Superior temporal gyrus (tissue), 1 donor: ENCODE measurements around the gene TRIM59.
"Not testable (repeated sequence)": the region's sequence is repeated elsewhere in the genome, so short reads cannot be mapped to it uniquely, and the experiment has no call there.

Experiments
- DNase-seq: peaks from one replicate; pipeline ENCODE4 v3.0.0-alpha.2; 2016; ENCODE audit errors: extremely low spot score

Gene TRIM59

GRCh38 chr3:160455846-160456245 is 6.3 kb upstream of the TRIM59 start:
- DNase-seq: no peak

DNA sequence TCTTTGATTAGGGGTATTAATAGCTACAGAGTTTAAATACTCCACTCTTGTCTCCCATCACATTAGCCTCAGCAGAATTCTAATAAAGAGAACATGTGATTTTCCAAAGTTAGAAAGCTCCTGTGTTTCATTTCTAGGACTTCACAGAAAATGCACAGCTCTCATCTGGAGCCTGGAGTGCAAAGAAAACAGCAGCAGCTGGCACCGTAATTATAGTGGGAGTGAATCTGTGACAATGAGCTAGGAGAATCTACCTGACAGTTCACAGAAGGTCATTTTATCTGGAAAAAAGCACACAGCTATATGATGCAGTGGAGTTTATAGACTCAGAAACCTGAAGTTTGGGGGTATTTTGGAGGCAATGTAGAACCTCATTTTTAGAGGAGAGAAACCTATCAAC is 5.4 kb upstream of the TRIM59 start:
- DNase-seq: no peak

GRCh38 chr3:160452251-160452650 is 2.7 kb upstream of the TRIM59 start:
- not testable (repeated sequence) for DNase-seq

DNA sequence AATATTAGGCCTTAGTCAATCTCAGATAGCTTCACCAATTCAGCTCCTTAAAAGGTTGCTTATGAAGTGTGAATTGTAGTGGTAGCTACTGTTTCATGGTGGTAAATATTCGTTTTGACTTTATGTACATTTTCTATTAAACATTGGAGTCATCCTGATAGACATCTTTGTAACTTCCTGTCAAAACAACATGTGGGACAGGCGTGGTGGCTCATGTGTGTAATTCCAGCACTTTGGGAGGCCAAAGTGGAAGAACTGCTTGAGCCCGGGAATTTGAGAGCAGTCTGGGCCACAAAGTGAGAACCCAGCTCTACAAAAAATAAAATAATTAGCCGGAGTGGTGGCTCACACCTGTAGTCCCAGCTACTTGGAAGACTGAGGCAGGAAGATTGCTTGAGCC is 2.0 kb upstream of the TRIM59 start:
- no peak for DNase-seq

DNA sequence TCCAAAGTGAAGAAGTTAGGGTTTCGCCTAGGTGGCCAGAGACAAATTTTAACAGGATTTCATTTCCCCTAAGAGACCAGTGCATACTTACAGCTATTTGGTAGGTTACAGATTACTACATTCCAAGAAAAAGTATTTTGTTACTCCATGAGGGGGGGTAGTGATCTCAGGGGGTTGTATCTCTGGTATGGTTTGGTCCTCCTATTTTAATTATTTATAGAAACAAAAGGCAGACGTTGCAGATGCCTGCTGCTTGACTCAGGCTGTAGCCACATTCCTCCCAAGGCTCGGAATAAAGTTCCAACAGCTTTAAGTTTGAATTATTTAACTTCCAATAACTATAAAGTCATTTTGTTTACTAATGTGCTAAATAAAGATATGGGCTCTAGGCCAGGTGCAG is 1.3 kb upstream of the TRIM59 start:
- DNase-seq: no peak

GRCh38 chr3:160448845-160449635 is 546 bp downstream of the TRIM59 start:
- DNase-seq: no peak

GRCh38 chr3:160447544-160447943 is 2.0 kb downstream of the TRIM59 start:
- no peak for DNase-seq

DNA sequence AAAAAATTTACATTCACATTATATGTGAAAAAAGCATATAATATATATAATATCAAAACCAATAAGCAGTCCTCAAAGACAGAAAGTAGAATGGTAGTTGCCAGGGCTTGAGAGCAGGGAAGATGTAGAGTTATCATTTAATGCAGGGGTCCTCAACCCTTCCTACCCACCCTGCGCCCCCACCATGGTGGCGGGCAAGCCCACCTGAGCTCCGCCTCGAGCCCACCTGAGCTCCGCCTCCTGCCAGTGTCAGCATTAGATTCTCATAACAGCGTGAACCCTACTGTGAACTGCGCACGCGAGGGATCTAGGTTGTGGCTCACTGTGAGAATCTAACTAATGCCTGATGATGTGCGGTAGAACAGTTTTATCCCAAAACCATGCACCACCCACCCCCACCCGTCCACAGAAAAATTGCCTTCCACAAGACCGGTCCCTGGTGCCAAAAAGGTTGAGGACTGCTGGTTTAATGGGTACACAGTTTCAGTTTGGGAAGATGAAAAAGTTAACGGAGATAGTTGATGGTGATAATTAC is 3.0 kb downstream of the TRIM59 start:
- DNase-seq: no peak

- no peak for DNase-seq
These were observed 3.7 kb downstream of the TRIM59 start for GRCh38 chr3:160445854-160446253.

DNA sequence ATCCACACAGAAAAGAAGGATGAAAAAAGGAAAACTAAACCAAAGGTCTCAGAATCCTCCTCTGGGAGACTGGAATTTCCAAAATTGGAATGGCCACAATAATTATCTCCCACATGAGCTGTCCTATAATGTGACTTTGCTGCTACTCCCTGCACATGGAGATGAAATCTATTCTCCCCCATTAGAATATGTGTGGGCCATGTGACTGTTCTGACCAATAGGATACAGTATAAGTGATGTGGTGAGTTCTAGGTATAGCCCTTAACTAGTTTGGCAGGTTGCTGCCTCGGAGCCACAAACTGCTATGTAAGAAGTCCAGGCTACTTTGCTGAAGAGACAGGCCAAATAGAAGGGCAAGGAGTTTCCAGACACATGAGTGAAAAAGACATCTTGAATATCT is 5.2 kb downstream of the TRIM59 start:
- DNase-seq: no peak

GRCh38 chr3:160440687-160441086 is 8.9 kb downstream of the TRIM59 start:
- DNase-seq: no peak

DNA sequence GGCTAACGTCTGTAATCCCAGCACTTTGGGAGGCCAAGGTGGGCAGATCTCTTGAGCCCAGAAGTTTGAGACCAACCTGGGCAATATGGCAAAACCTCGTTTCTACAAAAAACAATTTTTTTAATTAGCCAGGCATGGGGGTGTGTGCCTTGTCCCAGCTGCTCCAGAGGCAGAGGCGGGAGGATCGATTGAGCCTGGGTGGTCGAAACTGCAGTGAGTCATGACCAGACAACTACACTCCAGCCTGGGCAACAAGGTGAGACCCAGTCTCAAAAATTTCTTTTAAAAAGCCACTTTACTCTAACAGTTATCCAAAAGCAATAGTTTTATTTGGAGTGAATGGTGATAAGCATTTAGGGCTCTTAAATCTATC is 12.5 kb downstream of the TRIM59 start:
- DNase-seq: no peak

GRCh38 chr3:160435747-160436146 is 13.8 kb downstream of the TRIM59 start:
- DNase-seq: no peak

DNA sequence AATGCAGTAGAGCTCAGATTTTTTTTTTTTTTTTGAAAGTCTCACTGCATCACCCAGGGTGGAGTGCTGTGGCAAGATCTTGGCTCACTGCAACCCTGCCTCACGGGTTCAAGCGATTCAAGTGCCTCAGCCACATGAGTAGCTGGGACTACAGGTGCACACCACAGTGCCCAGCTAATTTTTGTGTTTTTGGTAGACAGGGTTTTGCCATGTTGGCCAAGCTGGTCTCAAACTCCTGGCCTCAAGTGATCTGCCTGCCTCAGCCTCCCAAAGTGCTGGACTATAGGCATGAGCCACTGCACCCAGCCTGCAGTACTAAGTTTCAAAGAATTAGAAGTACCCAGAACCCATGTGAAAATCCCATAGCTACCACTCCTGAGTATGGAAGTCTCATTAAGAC is 14.5 kb downstream of the TRIM59 start:
- DNase-seq: no peak

DNA sequence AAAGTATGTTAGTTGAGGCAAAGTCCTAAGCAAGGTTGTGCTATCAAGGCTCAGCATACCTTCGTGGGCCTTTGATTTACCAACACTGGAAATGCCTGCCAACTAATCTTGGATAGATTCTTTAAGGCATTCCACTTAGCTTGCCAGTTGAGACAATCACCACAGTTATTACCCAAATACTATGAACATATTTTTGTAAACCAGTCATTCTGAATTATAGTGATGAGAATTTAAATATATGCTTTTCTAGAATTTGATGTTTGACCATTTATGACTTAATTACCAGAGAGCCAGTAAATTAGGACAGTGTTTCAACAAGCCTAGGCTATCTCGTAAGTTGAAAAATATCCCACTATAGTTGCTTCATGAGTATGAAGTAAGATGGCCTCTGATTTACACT is 15.5 kb downstream of the TRIM59 start:
- DNase-seq: no peak

DNA sequence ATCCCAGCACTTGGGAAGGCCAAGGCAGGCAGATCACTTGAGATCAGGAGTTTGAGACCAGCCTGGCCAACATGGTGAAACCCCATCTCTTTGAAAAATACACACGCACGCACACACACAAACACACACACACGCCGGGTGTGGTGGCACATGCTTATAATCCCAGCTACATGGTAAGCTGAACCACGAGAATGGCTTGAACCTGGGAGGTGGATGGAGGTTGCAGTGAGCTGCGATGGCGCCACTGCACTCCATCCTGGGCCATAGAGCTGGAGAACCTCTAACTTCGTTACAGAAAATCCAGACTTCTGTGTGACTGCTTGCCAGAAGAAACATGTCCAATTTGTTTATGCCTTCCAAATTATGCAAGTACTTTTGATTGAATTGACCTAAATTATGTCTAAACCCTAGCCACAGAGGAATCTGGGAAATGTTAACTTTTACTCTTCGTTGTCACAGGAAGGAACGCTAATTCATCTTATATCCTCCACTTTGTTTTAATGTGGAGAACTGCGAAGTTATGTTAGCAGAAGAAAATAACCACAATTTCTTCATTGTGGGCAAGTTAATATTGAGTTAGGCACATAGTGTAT is 21.7 kb downstream of the TRIM59 start:
- DNase-seq: no peak

DNA sequence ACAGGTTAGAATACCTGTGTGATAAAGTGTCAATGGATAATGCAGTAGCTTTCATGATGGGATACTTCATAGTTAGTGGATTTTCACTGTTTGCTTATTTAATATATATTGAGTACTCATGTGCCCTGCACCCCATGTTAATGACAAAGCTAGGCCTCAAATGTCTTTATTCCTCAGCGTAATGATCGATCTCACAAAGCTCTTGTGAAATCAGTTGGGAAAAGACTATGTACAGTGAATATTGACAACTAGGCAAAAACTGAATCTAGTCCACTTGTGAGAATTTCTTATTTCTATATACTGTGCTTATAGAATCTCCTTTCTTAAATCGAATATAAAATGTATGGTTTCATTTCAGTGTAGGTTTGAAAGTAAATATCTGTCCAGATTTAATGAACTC is 32.3 kb downstream of the TRIM59 start:
- no peak for DNase-seq

GRCh38 chr3:160413613-160414248 is 35.9 kb downstream of the TRIM59 start:
- DNase-seq: peak; percentile 90

- DNase-seq: no peak
These were observed 37.1 kb downstream of the TRIM59 start for GRCh38 chr3:160412477-160412876.

DNA sequence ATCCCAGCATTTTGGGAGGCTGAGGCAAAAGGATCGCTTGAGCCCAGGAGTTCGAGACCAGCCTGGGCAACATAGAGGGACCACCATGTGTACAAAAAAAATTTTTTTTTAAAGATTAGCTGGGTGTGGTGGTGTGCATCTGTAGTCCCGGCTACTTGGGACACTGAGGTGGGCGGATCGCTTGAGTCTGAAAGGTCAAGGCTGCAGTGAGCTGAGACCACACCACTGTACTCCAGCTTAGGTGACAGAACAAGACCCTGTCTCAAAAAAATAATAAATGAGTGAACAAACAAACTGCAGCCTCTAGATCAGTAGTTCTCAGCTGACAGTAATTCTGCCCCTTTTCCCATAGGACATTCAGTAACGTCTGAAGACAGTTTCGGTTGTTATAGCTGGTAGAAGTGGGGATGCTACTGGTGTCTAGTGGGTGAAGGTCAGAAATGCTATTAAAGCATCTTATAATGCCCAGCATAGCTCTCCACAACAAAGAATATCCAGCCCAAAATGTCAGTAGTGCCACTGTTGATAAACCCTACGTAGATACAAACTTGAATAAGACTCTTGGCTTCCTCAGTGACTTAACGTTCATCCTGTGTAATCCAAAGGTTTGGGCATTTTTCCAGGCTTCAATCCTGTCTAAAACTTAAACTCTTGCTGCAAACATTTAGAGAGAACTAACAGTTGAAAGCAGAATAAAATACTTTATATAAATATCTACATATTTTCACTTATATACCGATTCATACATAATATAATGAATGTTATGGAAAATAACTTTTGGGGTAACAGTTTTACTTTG is 39.6 kb downstream of the TRIM59 start:
- DNase-seq: no peak

GRCh38 chr3:160403796-160404470 is 45.7 kb downstream of the TRIM59 start:
- no peak for DNase-seq
